SIG-M5 treated with dmso at 0.1 percent for 504 hours (cell line): Measurements from ENCODE around the gene OTOP2.

ENCODE experiments used
- DNase-seq: peaks from one replicate; lab custom pipeline; 2025; ENCODE audit not compliant: unreplicated experiment; lab: John Stamatoyannopoulos, UW

Gene OTOP2

GRCh38 chr17:74924250-74924948 is at the start of gene OTOP2:
OTOP2 (plus strand) TSS chr17:74924273; CDS start chr17:74924633, 360 bp downstream.
- peak; percentile 60 for DNase-seq

GRCh38 chr17:74874615-74875037 is 49.4 kb upstream of the OTOP2 start:
- DNase-seq: no peak

GRCh38 chr17:74875155-74875976 is 48.7 kb upstream of the OTOP2 start:
- DNase-seq: no peak

- no peak for DNase-seq
Observed at GRCh38 chr17:74875977-74876593, 48.0 kb upstream of the OTOP2 start.

GRCh38 chr17:74877592-74878548 is 46.2 kb upstream of the OTOP2 start:
- DNase-seq: no peak

GRCh38 chr17:74878658-74879057 is 45.4 kb upstream of the OTOP2 start:
- DNase-seq: no peak

- DNase-seq: no peak
Observed at GRCh38 chr17:74879308-74879707, 44.8 kb upstream of the OTOP2 start.

- no peak for DNase-seq
Observed at GRCh38 chr17:74881073-74881472, 43.0 kb upstream of the OTOP2 start.

- no peak for DNase-seq
Observed at GRCh38 chr17:74882517-74883240, 41.4 kb upstream of the OTOP2 start.

GRCh38 chr17:74883241-74883745 is 40.8 kb upstream of the OTOP2 start:
- no peak for DNase-seq

- no peak for DNase-seq
Observed at GRCh38 chr17:74888469-74888868, 35.6 kb upstream of the OTOP2 start.

- DNase-seq: no peak
Observed at GRCh38 chr17:74890554-74890953, 33.5 kb upstream of the OTOP2 start.

GRCh38 chr17:74892013-74892841 is 31.8 kb upstream of the OTOP2 start:
- no peak for DNase-seq

GRCh38 chr17:74892974-74893911 is 30.8 kb upstream of the OTOP2 start, which contains the start of gene FADS6:
FADS6 (minus strand) TSS chr17:74893633; CDS start chr17:74893595, 38 bp downstream.
- DNase-seq: no peak

GRCh38 chr17:74893936-74894671 is 30.0 kb upstream of the OTOP2 start:
- no peak for DNase-seq

GRCh38 chr17:74898376-74898946 is 25.6 kb upstream of the OTOP2 start:
- DNase-seq: no peak

- no peak for DNase-seq
Observed at GRCh38 chr17:74900208-74900607, 23.9 kb upstream of the OTOP2 start.
